ENCODE data around the gene CBLN2. TPM values are rescaled to one million over a fixed set of nuclear protein-coding genes. Genes with fewer than 3 reads are reported as not detected.

CBLN2 gene
- total and polyA plus RNA-seq, 2 donors (not counting 3 experiments of a cell fraction or from before 2014, with no cell fraction given): 0.55 to 1.1 TPM

DNA sequence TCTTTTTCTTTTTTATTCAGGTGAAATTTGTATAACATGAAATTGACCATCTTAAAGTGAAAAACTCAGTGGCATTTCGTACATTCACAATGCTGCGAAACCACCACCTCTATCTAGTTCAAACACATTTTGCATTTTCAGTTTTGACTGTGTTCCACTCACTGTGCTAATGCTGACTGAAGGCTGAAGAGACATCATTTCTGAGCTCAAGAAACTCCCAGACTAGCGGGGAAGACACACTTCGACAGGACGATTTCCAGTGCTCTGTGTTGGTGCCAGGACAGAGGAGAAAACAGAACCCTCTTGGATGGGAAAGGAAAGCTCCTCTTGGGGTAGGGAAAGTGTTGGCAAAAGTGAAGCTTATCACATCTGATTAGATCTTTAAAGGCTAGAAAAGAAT lies 44.2 kb upstream of the CBLN2 start:
- intact Hi-C loops (cut with micrococcal nuclease) (no loop called here), dilution Hi-C loops (cut with MboI; ENCODE audit: extremely low pct_ligation_motif_present, low sequenced_read_pairs) (no loop called here)
- no peaks in the 10 kb centered on the region for H3K4me1 ChIP-seq (ENCODE audit: control insufficient read depth, extremely low read depth, insufficient read depth, low read length)
- no peak overlapping the region for H3K27ac ChIP-seq (ENCODE audit: insufficient read depth, low read depth, low read length)
- FAIRE-seq (no peak), DNase-seq (ENCODE audit: low read depth, low spot score) (no peak)
- H3K36me3 ChIP-seq (ENCODE audit: control insufficient read depth in 2 of 2, extremely low read depth in 1 of 2, insufficient read depth in 2 of 2, low read length in 2 of 2): no peaks in the 10 kb centered on the region
- no peak overlapping the region for H3K4me3 ChIP-seq (replicated peaks in 1 of 3; ENCODE audit: insufficient read depth in 1 of 3, low read depth in 1 of 3, low read length in 3 of 3)
- no peaks in the 10 kb centered on the region for H3K79me2 ChIP-seq (ENCODE audit: control insufficient read depth, insufficient read depth, low read length)
- H3K4me2 ChIP-seq (ENCODE audit: insufficient read depth, low read length): no peak overlapping the region
- H3K9ac ChIP-seq (replicated peaks; ENCODE audit: extremely low read depth, insufficient read depth, low read length): no peak overlapping the region
- no TSS peak for BruUV-seq (replicated peaks)
- CTCF ChIA-PET: no interaction called here
- H3K9me3 ChIP-seq (replicated peaks; ENCODE audit: control insufficient read depth, insufficient read depth, low read length): no peaks in the 10 kb centered on the region
- H4K20me1 ChIP-seq (replicated peaks; ENCODE audit: control insufficient read depth, extremely low read depth, insufficient read depth, low read length): no peaks in the 10 kb centered on the region
- TF ChIP-seq, protein P1, sequence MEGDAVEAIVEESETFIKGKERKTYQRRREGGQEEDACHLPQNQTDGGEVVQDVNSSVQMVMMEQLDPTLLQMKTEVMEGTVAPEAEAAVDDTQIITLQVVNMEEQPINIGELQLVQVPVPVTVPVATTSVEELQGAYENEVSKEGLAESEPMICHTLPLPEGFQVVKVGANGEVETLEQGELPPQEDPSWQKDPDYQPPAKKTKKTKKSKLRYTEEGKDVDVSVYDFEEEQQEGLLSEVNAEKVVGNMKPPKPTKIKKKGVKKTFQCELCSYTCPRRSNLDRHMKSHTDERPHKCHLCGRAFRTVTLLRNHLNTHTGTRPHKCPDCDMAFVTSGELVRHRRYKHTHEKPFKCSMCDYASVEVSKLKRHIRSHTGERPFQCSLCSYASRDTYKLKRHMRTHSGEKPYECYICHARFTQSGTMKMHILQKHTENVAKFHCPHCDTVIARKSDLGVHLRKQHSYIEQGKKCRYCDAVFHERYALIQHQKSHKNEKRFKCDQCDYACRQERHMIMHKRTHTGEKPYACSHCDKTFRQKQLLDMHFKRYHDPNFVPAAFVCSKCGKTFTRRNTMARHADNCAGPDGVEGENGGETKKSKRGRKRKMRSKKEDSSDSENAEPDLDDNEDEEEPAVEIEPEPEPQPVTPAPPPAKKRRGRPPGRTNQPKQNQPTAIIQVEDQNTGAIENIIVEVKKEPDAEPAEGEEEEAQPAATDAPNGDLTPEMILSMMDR (IDR thresholded peaks at IDR 0.05; ENCODE audit: extremely low read depth in 1 of 2, insufficient read depth in 1 of 2, low read depth in 1 of 2, low read length in 2 of 2): no peak
- TF ChIP-seq JUN (IDR thresholded peaks at IDR 0.05; ENCODE audit: borderline replicate concordance, insufficient read depth, insufficient read length, low read depth) (no peak), GATA2 (IDR thresholded peaks at IDR 0.05; ENCODE audit: insufficient read depth, insufficient read length, low read depth, low read length) (no peak), EZH2 (IDR thresholded peaks at IDR 0.05; ENCODE audit: borderline replicate concordance, low read depth, low read length, severe bottlenecking) (no peak)
- POLR2A ChIA-PET: no interaction called here
- H3K27me3 ChIP-seq (ENCODE audit: control insufficient read depth in 2 of 2, insufficient read depth in 2 of 2, low read length in 2 of 2): no peaks in the 10 kb centered on the region
- H3K9me1 ChIP-seq (replicated peaks; ENCODE audit: control insufficient read depth, extremely low read depth, insufficient read depth, low read length): no peaks in the 10 kb centered on the region
- H2AFZ ChIP-seq (ENCODE audit: low read depth, low read length): no peak overlapping the region

DNA sequence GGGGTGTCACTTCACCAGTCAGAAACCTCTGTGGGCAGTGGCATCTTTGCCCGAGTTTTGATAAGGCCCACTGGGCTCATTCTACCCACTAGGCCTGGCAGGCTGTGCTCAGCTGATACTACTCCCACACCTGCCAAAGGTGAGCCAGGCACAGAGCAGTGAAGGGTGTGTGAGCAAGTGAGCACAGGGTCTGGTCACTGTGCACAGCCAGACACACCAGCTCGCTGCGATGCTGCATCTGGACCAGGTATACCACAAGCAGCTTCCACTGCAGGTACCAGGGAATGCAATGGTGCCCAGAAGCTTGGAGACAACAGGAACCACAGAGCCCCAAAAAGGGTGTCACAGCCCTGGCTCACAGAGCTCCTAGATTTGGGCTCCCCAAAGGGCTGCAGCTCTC lies 40.6 kb upstream of the CBLN2 start:
- dilution Hi-C loops (cut with MboI; ENCODE audit: extremely low pct_ligation_motif_present, low sequenced_read_pairs): no loop called here
- FAIRE-seq (no peak), DNase-seq (ENCODE audit: low read depth, low spot score) (no peak)
- Histone ChIP-seq H3K9me3 (replicated peaks; ENCODE audit: control insufficient read depth, insufficient read depth, low read length) (no peaks in the 10 kb centered on the region), H3K79me2 (ENCODE audit: control insufficient read depth, insufficient read depth, low read length) (no peaks in the 10 kb centered on the region), H2AFZ (ENCODE audit: low read depth, low read length) (no peak overlapping the region), H3K4me1 (ENCODE audit: control insufficient read depth, extremely low read depth, insufficient read depth, low read length) (no peaks in the 10 kb centered on the region), H3K4me2 (ENCODE audit: insufficient read depth, low read length) (no peak overlapping the region), H4K20me1 (replicated peaks; ENCODE audit: control insufficient read depth, extremely low read depth, insufficient read depth, low read length) (no peaks in the 10 kb centered on the region), H3K9ac (replicated peaks; ENCODE audit: extremely low read depth, insufficient read depth, low read length) (no peak overlapping the region), H3K27me3 (ENCODE audit: control insufficient read depth in 2 of 2, insufficient read depth in 2 of 2, low read length in 2 of 2) (no peaks in the 10 kb centered on the region), H3K9me1 (replicated peaks; ENCODE audit: control insufficient read depth, extremely low read depth, insufficient read depth, low read length) (no peaks in the 10 kb centered on the region), H3K4me3 (replicated peaks in 1 of 3; ENCODE audit: insufficient read depth in 1 of 3, low read depth in 1 of 3, low read length in 3 of 3) (no peak overlapping the region), H3K27ac (ENCODE audit: insufficient read depth, low read depth, low read length) (no peak overlapping the region), H3K36me3 (ENCODE audit: control insufficient read depth in 2 of 2, extremely low read depth in 1 of 2, insufficient read depth in 2 of 2, low read length in 2 of 2) (no peaks in the 10 kb centered on the region)
- POLR2A ChIA-PET: no interaction called here
- TF ChIP-seq MYC (IDR thresholded peaks at IDR 0.05; ENCODE audit: low read depth, low read length): no peak
- TF ChIP-seq GATA2 (IDR thresholded peaks at IDR 0.05; ENCODE audit: insufficient read depth, insufficient read length, low read depth, low read length): no peak
- TF ChIP-seq, protein P2, sequence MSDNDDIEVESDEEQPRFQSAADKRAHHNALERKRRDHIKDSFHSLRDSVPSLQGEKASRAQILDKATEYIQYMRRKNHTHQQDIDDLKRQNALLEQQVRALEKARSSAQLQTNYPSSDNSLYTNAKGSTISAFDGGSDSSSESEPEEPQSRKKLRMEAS (IDR thresholded peaks at IDR 0.05; ENCODE audit: insufficient read depth, insufficient read length): no peak
- no peak for TF ChIP-seq EZH2 (IDR thresholded peaks at IDR 0.05; ENCODE audit: borderline replicate concordance, low read depth, low read length, severe bottlenecking)
- TF ChIP-seq FOS (IDR thresholded peaks at IDR 0.05; ENCODE audit: borderline replicate concordance, insufficient read depth, low read length): no peak
- TF ChIP-seq, protein P1 (IDR thresholded peaks at IDR 0.05; ENCODE audit: extremely low read depth in 1 of 2, insufficient read depth in 1 of 2, low read depth in 1 of 2, low read length in 2 of 2): no peak
- TF ChIP-seq POLR2AphosphoS5 (IDR thresholded peaks at IDR 0.05; ENCODE audit: insufficient read depth, low read depth, low read length): no peak
- TF ChIP-seq JUN (IDR thresholded peaks at IDR 0.05; ENCODE audit: borderline replicate concordance, insufficient read depth, insufficient read length, low read depth): no peak
- TF ChIP-seq POLR2A (IDR thresholded peaks at IDR 0.05; ENCODE audit: low read depth, low read length): no peak
- no TSS peak for BruUV-seq (replicated peaks)
- intact Hi-C loops (cut with micrococcal nuclease): no loop called here
- CTCF ChIA-PET: interaction anchor here (0.7 kb wide), 1 partner anchor 161 kb away, joined by 3 read pairs; no protein-coding TSS in a partner anchor
